ENCODE data around the gene SEPTIN14. TPM values are rescaled to one million over a fixed set of nuclear protein-coding genes. Genes with fewer than 3 reads are reported as not detected.
"Not testable (repeated sequence)": the region's sequence is repeated elsewhere in the genome, so short reads cannot be mapped to it uniquely, and the experiment has no call there.

The SEPTIN14 gene
- total RNA-seq, 1 donor: not detected

- peaks cover 2% of the 10 kb centered on the region for H3K9me3 ChIP-seq (ENCODE audit: low read depth, low read length)
- no peaks in the 10 kb centered on the region for H3K4me1 ChIP-seq (ENCODE audit: insufficient read depth, low read length)
- no peaks in the 10 kb centered on the region for H3K27me3 ChIP-seq (ENCODE audit: insufficient read depth, low read length)
- no peak overlapping the region for H2AFZ ChIP-seq (ENCODE audit: low read length)
- no peak overlapping the region for H3K27ac ChIP-seq (ENCODE audit: low read depth, low read length)
- no peak for TF ChIP-seq CTCF (IDR thresholded peaks at IDR 0.05; ENCODE audit: extremely low read depth, low read depth, low read length)
- no peak overlapping the region for H3K4me3 ChIP-seq (ENCODE audit: insufficient read depth, low read length)
- no peaks in the 10 kb centered on the region for H3K36me3 ChIP-seq (ENCODE audit: insufficient read depth, low read length)
- H4K20me1 ChIP-seq (ENCODE audit: insufficient read depth, low read length): no peaks in the 10 kb centered on the region
- H3K79me2 ChIP-seq (ENCODE audit: insufficient read depth, low read length): no peaks in the 10 kb centered on the region
- DNase-seq (ENCODE audit: insufficient read length, low spot score, missing footprints): peak; percentile 5
- no peak overlapping the region for H3K4me2 ChIP-seq (ENCODE audit: insufficient read depth, low read length)
These were observed 35.0 kb downstream of the SEPTIN14 start for GRCh38 chr7:55827577-55827976.

GRCh38 chr7:55818686-55819085, 43.9 kb downstream of the SEPTIN14 start:
- peaks cover 2% of the 10 kb centered on the region for H3K9me3 ChIP-seq (ENCODE audit: low read depth, low read length)
- no peaks in the 10 kb centered on the region for H3K27me3 ChIP-seq (ENCODE audit: insufficient read depth, low read length)
- H3K36me3 ChIP-seq (ENCODE audit: insufficient read depth, low read length): no peaks in the 10 kb centered on the region
- H3K4me1 ChIP-seq (ENCODE audit: insufficient read depth, low read length): no peaks in the 10 kb centered on the region
- no peak for TF ChIP-seq CTCF (IDR thresholded peaks at IDR 0.05; ENCODE audit: extremely low read depth, low read depth, low read length)
- H3K27ac ChIP-seq (ENCODE audit: low read depth, low read length): no peak overlapping the region
- no peaks in the 10 kb centered on the region for H4K20me1 ChIP-seq (ENCODE audit: insufficient read depth, low read length)
- no peaks in the 10 kb centered on the region for H3K79me2 ChIP-seq (ENCODE audit: insufficient read depth, low read length)
- DNase-seq (ENCODE audit: insufficient read length, low spot score, missing footprints): no peak
- H3K4me3 ChIP-seq (ENCODE audit: insufficient read depth, low read length): no peak overlapping the region
- no peak overlapping the region for H2AFZ ChIP-seq (ENCODE audit: low read length)
- H3K4me2 ChIP-seq (ENCODE audit: insufficient read depth, low read length): no peak overlapping the region

GRCh38 chr7:55797260-55797659, 65.3 kb downstream of the SEPTIN14 start:
- not testable (repeated sequence) for DNase-seq (ENCODE audit: insufficient read length, low spot score, missing footprints); H3K9me3 ChIP-seq (ENCODE audit: low read depth, low read length); H2AFZ ChIP-seq (ENCODE audit: low read length); H3K4me2 ChIP-seq (ENCODE audit: insufficient read depth, low read length); H3K36me3 ChIP-seq (ENCODE audit: insufficient read depth, low read length); H4K20me1 ChIP-seq (ENCODE audit: insufficient read depth, low read length); H3K4me1 ChIP-seq (ENCODE audit: insufficient read depth, low read length); H3K27me3 ChIP-seq (ENCODE audit: insufficient read depth, low read length); H3K4me3 ChIP-seq (ENCODE audit: insufficient read depth, low read length); H3K27ac ChIP-seq (ENCODE audit: low read depth, low read length); H3K79me2 ChIP-seq (ENCODE audit: insufficient read depth, low read length)

DNA sequence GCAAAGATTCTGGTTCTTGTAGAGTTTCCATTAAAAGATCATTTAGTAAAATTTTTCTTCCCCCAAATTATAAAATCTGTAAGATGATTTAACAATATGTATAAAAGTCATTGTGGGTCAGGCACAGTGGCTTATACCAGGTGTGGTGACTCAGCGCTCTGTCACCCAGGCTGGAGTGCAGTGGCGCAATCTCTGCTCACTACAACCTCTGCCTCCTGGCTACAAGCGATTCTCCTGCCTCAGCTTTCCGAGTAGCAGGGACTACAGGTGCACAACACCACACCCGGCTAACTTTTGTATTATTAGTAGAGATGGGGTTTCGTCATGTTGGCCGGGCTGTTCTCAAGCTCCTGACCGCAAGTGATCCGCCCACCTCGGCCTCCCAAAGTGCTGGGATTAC, 68.0 kb downstream of the SEPTIN14 start:
- no peak overlapping the region for H3K4me3 ChIP-seq (ENCODE audit: insufficient read depth, low read length)
- no peaks in the 10 kb centered on the region for H3K36me3 ChIP-seq (ENCODE audit: insufficient read depth, low read length)
- no peaks in the 10 kb centered on the region for H3K9me3 ChIP-seq (ENCODE audit: low read depth, low read length)
- H3K79me2 ChIP-seq (ENCODE audit: insufficient read depth, low read length): no peaks in the 10 kb centered on the region
- TF ChIP-seq CTCF (IDR thresholded peaks at IDR 0.05; ENCODE audit: extremely low read depth, low read depth, low read length): no peak
- H2AFZ ChIP-seq (ENCODE audit: low read length): no peak overlapping the region
- H4K20me1 ChIP-seq (ENCODE audit: insufficient read depth, low read length): no peaks in the 10 kb centered on the region
- no peaks in the 10 kb centered on the region for H3K4me1 ChIP-seq (ENCODE audit: insufficient read depth, low read length)
- DNase-seq (ENCODE audit: insufficient read length, low spot score, missing footprints): no peak
- H3K27me3 ChIP-seq (ENCODE audit: insufficient read depth, low read length): no peaks in the 10 kb centered on the region
- no peak overlapping the region for H3K4me2 ChIP-seq (ENCODE audit: insufficient read depth, low read length)
- H3K27ac ChIP-seq (ENCODE audit: low read depth, low read length): no peak overlapping the region
